Liver (tissue), 9 donors: ENCODE results near the gene CSNK2A2. TPM values are rescaled to one million over a fixed set of nuclear protein-coding genes. Genes with fewer than 3 reads are reported as not detected.

Experiments
- DNase-seq: peaks from one replicate; pipeline ENCODE4 v3.0.0-alpha.2; 2017; ENCODE audit warnings: low spot score
- H3K27ac ChIP-seq, 2 donors: one replicate each; pipeline ENCODE4 v1.7.0; 2013; ENCODE audit warnings: inconsistent platforms in 2 of 2, low read length in 2 of 2, control low read depth in 1 of 2, low read depth in 1 of 2, mild to moderate bottlenecking in 1 of 2
- H3K27me3 ChIP-seq, 4 donors: one replicate each; pipeline versions ENCODE4 v1.6.1 to v1.7.0; 2013; ENCODE audit warnings: low read length in 3 of 4, inconsistent platforms in 1 of 4, mild to moderate bottlenecking in 1 of 4, moderate library complexity in 1 of 4; ENCODE audit not compliant: control insufficient read depth in 4 of 4, insufficient read depth in 4 of 4
- H3K36me3 ChIP-seq, 4 donors: one replicate each; pipeline versions ENCODE4 v1.6.1 to v1.7.0; 2013; ENCODE audit warnings: low read length in 3 of 4, mild to moderate bottlenecking in 3 of 4, low read depth in 1 of 4, moderate library complexity in 1 of 4; ENCODE audit not compliant: control insufficient read depth in 4 of 4, insufficient read depth in 3 of 4
- H3K4me1 ChIP-seq, 4 donors: one replicate each; pipeline versions ENCODE4 v1.6.1 to v1.7.0; 2013; ENCODE audit warnings: low read length in 3 of 4, mild to moderate bottlenecking in 3 of 4, moderate library complexity in 1 of 4; ENCODE audit not compliant: control insufficient read depth in 4 of 4, insufficient read depth in 4 of 4
- H3K4me3 ChIP-seq, 3 donors: one replicate each; pipeline versions ENCODE4 v1.6.1 to v1.7.0; 2013; ENCODE audit warnings: low read length in 3 of 3, control low read depth in 1 of 3, low read depth in 1 of 3, mild to moderate bottlenecking in 1 of 3
- H3K9ac ChIP-seq, 2 donors: one replicate each; pipeline ENCODE4 v1.7.0; 2013; ENCODE audit warnings: low read length in 2 of 2, mild to moderate bottlenecking in 2 of 2, moderate library complexity in 2 of 2, control low read depth in 1 of 2, low read depth in 1 of 2
- H3K9me3 ChIP-seq, 4 donors: one replicate each; pipeline versions ENCODE4 v1.6.1 to v1.7.0; 2013; ENCODE audit warnings: low read length in 3 of 4; ENCODE audit not compliant: control insufficient read depth in 4 of 4
- EGR1 ChIP-seq, 2 donors: IDR thresholded peaks; 2 replicates each; pipeline ENCODE4 v1.6.1; 2016 to 2018; ENCODE audit warnings: antibody characterized with exemption in 2 of 2, low read depth in 2 of 2
- FOXA1 ChIP-seq: IDR thresholded peaks from 2 replicates; pipeline ENCODE4 v1.6.1; 2016; ENCODE audit warnings: antibody characterized with exemption
- FOXA2 ChIP-seq: IDR thresholded peaks from 2 replicates; pipeline ENCODE4 v1.6.1; 2016; ENCODE audit warnings: antibody characterized with exemption
- GABPA ChIP-seq, 2 donors: IDR thresholded peaks in 1 of 2; conservative IDR thresholded peaks in 1 of 2; 2 replicates each; pipeline ENCODE4 v1.6.1; 2016; ENCODE audit warnings: antibody characterized with exemption in 2 of 2, mild to moderate bottlenecking in 1 of 2, moderate library complexity in 1 of 2
- HNF4A ChIP-seq, 2 donors: conservative IDR thresholded peaks; 2 replicates each; pipeline ENCODE4 v1.6.1; 2016; ENCODE audit warnings: antibody characterized with exemption in 2 of 2, mild to moderate bottlenecking in 2 of 2
- HNF4G ChIP-seq: IDR thresholded peaks from 2 replicates; pipeline ENCODE4 v1.6.1; 2016; ENCODE audit warnings: antibody characterized with exemption
- JUND ChIP-seq, 2 donors: IDR thresholded peaks; 2 replicates each; pipeline ENCODE4 v1.6.1; 2016; ENCODE audit warnings: antibody characterized with exemption in 2 of 2
- NR2F2 ChIP-seq: IDR thresholded peaks from 2 replicates; pipeline ENCODE4 v1.6.1; 2016; ENCODE audit warnings: antibody characterized with exemption
- RAD21 ChIP-seq, 2 donors: IDR thresholded peaks; 2 replicates each; pipeline ENCODE4 v1.6.1; 2016; ENCODE audit warnings: antibody characterized with exemption in 2 of 2, mild to moderate bottlenecking in 2 of 2
- RXRA ChIP-seq, 2 donors: IDR thresholded peaks; 2 replicates each; pipeline ENCODE4 v1.6.1; 2017 to 2018; ENCODE audit warnings: antibody characterized with exemption in 2 of 2, mild to moderate bottlenecking in 1 of 2
- SP1 ChIP-seq: IDR thresholded peaks from 2 replicates; pipeline ENCODE4 v1.6.1; 2018; ENCODE audit warnings: antibody characterized with exemption, mild to moderate bottlenecking
- TAF1 ChIP-seq: conservative IDR thresholded peaks from 2 replicates; pipeline ENCODE4 v1.6.1; 2016; ENCODE audit warnings: antibody characterized with exemption, mild to moderate bottlenecking
- YY1 ChIP-seq: IDR thresholded peaks from 2 replicates; pipeline ENCODE4 v1.6.1; 2016; ENCODE audit warnings: antibody characterized with exemption, mild to moderate bottlenecking
- WGBS: extraction: QIAGEN DNeasy Blood & Tissue Kit; methylation state at CpG from one replicate; pipeline ENCODE4 v1.1.7; 2013; 5-methylcytosine and 5-hydroxymethylcytosine counted together
- polyA plus RNA-seq, 2 donors: library from polyadenylated mRNA; stranded (reverse) in 1 of 2; unstranded in 1 of 2; fragments of 200-250 nt in 1 of 2; fragments of >200 nt in 1 of 2; fragmentation: Nextera tagmentation in 1 of 2; extraction: Ambion mirVana in 1 of 2; gene quantifications; one replicate each; pipeline versions ENCODE4 v1.2.1 to v1.2.3, GENCODE V29; 2013 to 2015
- total RNA-seq, 2 donors: library from RNA; depleted of rRNA; stranded (reverse); fragments of >200 nt; gene quantifications; one replicate each; pipeline ENCODE4 v1.2.3, GENCODE V29; 2014
- TF ChIP-seq, protein P1 (sequence below): IDR thresholded peaks from 2 replicates; pipeline ENCODE4 v1.6.1; 2016; ENCODE audit warnings: antibody characterized with exemption
- TF ChIP-seq, protein P2 (sequence below): IDR thresholded peaks from 2 replicates; pipeline ENCODE4 v1.6.1; 2016; ENCODE audit warnings: antibody characterized with exemption, mild to moderate bottlenecking
- TF ChIP-seq, protein P3 (sequence below): fragments of 150-350 bp; IDR thresholded peaks from 2 replicates; pipeline ENCODE4 v1.5.1; 2017; ENCODE audit warnings: improper control_type of control experiment, low read depth, low read length; ENCODE audit not compliant: missing input control
- TF ChIP-seq, protein P4 (sequence below): IDR thresholded peaks from 2 replicates; pipeline ENCODE4 v1.6.1; 2016; ENCODE audit warnings: antibody characterized with exemption
- TF ChIP-seq, protein P5 (sequence below): IDR thresholded peaks from 2 replicates; pipeline ENCODE4 v1.6.1; 2016; ENCODE audit warnings: antibody characterized with exemption
- donor health status: healthy.
- donor health status: healthy.
- donor health status: healthy.
- donor health status: healthy.
- donor health status: healthy.

Gene CSNK2A2
- total and polyA plus RNA-seq, 4 donors = 9.4 to 21.0 (median 14.7) TPM

DNA sequence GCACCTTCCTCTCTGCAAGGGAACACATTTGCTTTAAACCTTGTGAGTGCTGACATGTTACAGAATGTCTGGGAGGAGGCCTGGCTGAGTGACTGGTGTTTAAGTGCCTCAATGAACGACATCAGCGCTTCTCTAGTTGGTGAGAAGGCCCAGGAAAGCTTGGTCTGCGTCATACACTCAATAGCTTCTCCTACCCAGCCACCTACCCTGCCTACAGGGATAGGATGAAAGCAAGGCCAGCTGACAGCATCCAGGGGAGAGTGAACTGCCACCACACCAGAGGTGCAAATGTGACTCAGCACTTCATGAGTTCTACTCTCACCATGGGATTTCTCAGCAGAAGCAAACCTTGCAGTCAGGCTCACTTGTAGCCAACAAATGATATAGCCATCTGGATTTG lies 37.1 kb downstream of the CSNK2A2 start:
- Histone ChIP-seq H3K9ac (no peak overlapping the region), H3K27ac (no peak overlapping the region), H3K36me3 (peaks cover 5 to 49% (median 46%) of the 10 kb centered on the region in 4 donors), H3K27me3 (no peaks in the 10 kb centered on the region), H3K9me3 (no peaks in the 10 kb centered on the region), H3K4me3 (no peak overlapping the region), H3K4me1 (no peaks in the 10 kb centered on the region)
- WGBS = 97% methylated on average over 3 of the region's 3 CpGs
- TF ChIP-seq NR2F2 (no peak), JUND (IDR thresholded peaks at IDR 0.05) (no peak), TAF1 (no peak), HNF4G (no peak), SP1 (no peak), YY1 (no peak), EGR1 (IDR thresholded peaks at IDR 0.05; ENCODE audit: low read depth in 2 of 2) (no peak), HNF4A (conservative IDR thresholded peaks at IDR 0.05) (no peak), RAD21 (IDR thresholded peaks at IDR 0.05) (no peak), FOXA2 (no peak), RXRA (IDR thresholded peaks at IDR 0.05) (no peak), GABPA (IDR thresholded peaks at IDR 0.05 in 1 of 2, conservative IDR thresholded peaks at IDR 0.05 in 1 of 2) (no peak), FOXA1 (no peak)
- TF ChIP-seq, protein P1, sequence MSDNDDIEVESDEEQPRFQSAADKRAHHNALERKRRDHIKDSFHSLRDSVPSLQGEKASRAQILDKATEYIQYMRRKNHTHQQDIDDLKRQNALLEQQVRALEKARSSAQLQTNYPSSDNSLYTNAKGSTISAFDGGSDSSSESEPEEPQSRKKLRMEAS = no peak
- TF ChIP-seq, protein P2, sequence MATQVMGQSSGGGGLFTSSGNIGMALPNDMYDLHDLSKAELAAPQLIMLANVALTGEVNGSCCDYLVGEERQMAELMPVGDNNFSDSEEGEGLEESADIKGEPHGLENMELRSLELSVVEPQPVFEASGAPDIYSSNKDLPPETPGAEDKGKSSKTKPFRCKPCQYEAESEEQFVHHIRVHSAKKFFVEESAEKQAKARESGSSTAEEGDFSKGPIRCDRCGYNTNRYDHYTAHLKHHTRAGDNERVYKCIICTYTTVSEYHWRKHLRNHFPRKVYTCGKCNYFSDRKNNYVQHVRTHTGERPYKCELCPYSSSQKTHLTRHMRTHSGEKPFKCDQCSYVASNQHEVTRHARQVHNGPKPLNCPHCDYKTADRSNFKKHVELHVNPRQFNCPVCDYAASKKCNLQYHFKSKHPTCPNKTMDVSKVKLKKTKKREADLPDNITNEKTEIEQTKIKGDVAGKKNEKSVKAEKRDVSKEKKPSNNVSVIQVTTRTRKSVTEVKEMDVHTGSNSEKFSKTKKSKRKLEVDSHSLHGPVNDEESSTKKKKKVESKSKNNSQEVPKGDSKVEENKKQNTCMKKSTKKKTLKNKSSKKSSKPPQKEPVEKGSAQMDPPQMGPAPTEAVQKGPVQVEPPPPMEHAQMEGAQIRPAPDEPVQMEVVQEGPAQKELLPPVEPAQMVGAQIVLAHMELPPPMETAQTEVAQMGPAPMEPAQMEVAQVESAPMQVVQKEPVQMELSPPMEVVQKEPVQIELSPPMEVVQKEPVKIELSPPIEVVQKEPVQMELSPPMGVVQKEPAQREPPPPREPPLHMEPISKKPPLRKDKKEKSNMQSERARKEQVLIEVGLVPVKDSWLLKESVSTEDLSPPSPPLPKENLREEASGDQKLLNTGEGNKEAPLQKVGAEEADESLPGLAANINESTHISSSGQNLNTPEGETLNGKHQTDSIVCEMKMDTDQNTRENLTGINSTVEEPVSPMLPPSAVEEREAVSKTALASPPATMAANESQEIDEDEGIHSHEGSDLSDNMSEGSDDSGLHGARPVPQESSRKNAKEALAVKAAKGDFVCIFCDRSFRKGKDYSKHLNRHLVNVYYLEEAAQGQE = no peak
- TF ChIP-seq, protein P3, sequence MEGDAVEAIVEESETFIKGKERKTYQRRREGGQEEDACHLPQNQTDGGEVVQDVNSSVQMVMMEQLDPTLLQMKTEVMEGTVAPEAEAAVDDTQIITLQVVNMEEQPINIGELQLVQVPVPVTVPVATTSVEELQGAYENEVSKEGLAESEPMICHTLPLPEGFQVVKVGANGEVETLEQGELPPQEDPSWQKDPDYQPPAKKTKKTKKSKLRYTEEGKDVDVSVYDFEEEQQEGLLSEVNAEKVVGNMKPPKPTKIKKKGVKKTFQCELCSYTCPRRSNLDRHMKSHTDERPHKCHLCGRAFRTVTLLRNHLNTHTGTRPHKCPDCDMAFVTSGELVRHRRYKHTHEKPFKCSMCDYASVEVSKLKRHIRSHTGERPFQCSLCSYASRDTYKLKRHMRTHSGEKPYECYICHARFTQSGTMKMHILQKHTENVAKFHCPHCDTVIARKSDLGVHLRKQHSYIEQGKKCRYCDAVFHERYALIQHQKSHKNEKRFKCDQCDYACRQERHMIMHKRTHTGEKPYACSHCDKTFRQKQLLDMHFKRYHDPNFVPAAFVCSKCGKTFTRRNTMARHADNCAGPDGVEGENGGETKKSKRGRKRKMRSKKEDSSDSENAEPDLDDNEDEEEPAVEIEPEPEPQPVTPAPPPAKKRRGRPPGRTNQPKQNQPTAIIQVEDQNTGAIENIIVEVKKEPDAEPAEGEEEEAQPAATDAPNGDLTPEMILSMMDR = no peak
- TF ChIP-seq, protein P4, sequence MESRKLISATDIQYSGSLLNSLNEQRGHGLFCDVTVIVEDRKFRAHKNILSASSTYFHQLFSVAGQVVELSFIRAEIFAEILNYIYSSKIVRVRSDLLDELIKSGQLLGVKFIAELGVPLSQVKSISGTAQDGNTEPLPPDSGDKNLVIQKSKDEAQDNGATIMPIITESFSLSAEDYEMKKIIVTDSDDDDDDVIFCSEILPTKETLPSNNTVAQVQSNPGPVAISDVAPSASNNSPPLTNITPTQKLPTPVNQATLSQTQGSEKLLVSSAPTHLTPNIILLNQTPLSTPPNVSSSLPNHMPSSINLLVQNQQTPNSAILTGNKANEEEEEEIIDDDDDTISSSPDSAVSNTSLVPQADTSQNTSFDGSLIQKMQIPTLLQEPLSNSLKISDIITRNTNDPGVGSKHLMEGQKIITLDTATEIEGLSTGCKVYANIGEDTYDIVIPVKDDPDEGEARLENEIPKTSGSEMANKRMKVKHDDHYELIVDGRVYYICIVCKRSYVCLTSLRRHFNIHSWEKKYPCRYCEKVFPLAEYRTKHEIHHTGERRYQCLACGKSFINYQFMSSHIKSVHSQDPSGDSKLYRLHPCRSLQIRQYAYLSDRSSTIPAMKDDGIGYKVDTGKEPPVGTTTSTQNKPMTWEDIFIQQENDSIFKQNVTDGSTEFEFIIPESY = no peak
- TF ChIP-seq, protein P5, sequence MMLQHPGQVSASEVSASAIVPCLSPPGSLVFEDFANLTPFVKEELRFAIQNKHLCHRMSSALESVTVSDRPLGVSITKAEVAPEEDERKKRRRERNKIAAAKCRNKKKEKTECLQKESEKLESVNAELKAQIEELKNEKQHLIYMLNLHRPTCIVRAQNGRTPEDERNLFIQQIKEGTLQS = no peak
- no peak for DNase-seq
